ENCODE data around the gene BGLAP.

The BGLAP gene

DNA sequence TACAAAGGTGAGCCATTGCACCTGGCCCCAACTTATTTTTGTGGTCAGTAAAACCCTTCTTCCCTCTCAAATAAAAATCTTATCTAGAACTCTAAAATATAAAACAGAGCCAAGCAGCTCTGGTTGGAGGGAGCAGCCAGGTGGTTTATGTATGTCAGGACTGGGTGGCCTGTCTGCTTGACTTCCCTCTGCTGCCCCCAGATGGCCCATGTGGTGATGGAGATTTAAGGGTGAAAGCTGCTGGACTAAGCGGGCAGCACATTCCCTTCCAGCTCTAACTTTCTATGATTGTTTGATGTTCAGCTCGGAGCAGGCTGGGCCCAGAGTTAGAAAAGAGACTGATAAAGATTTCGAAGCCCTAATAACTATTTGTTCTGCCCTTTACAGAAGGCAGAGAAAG is 17.8 kb downstream of the BGLAP start:
- DNase-seq, result no peak

DNA sequence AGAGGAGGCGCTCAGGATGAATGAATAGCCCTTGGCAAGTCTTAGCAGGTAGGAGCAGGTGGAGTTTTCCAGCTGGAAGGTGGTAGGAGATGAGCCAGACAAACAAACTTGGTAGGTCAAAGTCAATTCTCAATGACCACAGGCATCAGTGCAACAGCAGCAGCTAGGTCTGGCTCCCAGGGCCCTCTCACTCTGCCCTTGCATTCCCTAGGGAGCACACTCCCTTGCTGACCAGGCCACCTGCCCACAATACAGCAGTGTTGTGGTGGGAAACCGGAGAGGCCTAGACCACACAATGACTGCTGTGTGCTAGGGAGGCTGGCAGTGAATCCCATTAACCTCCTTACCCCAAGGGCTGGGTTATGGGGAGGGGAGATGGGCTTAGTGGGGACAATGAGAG is 18.9 kb downstream of the BGLAP start:
- no peak for DNase-seq

- DNase-seq, result no peak
Observed at GRCh38 chr1:156262461-156263287, 20.7 kb downstream of the BGLAP start.

DNA sequence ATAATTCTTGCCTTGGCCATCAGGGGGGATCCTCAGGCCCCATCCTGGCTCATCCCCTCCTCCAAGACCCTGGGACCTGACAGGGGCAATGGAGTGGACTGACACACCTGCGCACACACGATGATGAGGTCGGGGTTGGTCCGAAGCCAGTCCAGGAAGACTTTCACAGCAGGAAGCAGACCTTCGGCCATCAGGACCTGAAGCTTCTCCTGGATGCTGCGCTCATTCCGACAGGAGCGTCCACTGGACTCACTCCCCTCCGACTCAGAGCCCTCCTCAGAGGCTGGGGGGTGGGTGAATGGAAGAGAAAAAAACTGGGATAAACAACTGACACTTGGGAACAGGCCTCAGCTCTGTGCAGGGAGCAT is 21.3 kb downstream of the BGLAP start:
- no peak for DNase-seq

DNA sequence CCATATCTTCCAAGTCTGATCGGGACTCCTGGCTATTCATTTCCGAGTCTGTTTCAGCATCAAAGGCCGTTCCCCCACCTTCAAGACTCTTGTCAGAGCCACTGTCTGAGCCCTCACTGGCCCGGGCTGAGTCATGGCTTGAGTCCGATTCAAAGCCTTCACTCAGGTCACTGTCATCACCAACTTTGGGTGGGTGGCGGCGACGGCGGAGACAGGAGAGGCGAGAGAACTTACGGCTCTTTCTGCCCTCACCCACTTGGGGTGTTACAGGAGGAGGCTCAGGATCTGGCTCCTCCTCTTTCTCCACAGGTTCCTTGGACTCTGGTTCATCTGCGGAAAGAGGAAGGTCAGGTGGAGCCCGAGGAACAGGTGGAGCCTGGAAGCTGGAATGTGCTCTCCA is 24.1 kb downstream of the BGLAP start:
- no peak for DNase-seq

DNA sequence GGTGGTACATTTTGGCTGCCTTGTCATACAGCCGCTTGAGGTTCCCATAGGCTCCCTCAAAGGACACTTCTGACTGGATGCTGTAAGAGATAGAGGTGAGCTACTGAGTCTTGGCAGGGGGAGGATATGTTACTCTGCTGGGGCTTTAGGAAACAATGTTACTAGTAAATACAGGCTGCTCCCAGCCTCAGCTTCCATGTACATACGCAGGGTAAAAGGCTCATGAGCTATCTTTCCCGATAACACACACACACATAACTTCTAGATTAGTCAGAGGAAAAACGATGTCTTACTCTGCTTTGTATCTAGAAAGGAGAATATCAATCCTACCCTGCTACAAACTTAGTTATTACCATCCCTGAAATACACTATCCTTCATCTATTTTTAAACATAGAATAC is 26.4 kb downstream of the BGLAP start:
- no peak for DNase-seq

GRCh38 chr1:156270314-156270713 is 28.3 kb downstream of the BGLAP start:
- no peak for DNase-seq

- DNase-seq, result no peak
Observed at GRCh38 chr1:156276532-156276931, 34.5 kb downstream of the BGLAP start.

DNA sequence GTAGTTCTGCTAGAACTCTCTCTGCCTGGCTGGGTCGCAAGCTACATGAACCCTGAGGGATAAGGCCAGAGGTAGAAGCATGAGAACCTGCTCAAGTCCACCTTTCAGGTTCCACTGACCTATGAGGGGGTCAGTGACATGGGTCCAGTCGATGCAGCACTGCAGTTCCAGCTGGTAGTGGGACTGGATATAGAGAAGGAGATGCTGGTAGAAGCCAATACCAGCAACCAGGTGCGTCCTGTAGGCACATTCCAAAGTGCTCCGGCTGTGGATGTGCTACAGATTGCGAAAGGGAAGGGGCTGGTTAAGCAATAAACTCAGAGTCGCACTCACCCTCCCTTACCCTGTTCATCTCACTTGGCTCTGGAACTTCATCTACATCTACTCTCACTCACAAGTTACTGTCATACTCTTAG is 35.0 kb downstream of the BGLAP start:
- DNase-seq, result no peak

DNA sequence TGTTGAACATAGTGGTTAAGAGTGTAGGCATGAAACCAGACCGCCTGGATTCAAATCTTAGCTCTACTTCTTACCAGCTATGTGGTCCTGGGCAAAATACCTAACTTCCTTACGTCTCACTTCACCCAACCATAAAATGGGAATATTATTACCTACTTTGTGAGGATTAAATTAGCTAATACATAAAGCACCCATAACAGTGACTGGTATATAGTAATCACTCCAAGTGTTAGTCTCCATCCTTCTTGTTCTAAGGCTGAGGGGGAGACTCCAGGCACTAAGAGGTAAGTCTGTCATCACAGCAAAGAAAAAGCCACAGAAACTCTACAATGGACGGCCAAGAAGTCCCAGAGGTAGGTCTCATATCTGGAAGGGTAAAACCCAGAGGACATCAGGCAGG is 37.9 kb downstream of the BGLAP start:
- no peak for DNase-seq

DNA sequence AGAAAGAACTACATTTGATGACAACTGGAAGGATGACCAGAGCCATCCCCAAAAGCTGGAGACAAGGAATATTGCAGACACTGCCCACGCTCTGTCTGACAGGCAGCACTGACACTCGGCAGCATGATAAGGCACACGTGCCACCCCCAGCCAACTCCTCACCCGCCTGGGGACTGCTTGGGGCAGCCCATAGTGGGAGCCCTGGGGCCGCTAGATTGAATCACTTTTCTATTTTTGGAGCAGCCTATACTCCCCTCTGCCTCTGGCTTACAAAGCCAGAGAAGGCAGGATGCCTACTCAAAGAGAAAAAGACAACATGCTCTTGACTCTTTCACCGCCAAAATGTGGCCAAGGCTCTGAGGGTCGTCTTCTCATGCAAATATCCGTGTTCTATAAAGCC is 39.3 kb downstream of the BGLAP start:
- DNase-seq, result no peak

DNA sequence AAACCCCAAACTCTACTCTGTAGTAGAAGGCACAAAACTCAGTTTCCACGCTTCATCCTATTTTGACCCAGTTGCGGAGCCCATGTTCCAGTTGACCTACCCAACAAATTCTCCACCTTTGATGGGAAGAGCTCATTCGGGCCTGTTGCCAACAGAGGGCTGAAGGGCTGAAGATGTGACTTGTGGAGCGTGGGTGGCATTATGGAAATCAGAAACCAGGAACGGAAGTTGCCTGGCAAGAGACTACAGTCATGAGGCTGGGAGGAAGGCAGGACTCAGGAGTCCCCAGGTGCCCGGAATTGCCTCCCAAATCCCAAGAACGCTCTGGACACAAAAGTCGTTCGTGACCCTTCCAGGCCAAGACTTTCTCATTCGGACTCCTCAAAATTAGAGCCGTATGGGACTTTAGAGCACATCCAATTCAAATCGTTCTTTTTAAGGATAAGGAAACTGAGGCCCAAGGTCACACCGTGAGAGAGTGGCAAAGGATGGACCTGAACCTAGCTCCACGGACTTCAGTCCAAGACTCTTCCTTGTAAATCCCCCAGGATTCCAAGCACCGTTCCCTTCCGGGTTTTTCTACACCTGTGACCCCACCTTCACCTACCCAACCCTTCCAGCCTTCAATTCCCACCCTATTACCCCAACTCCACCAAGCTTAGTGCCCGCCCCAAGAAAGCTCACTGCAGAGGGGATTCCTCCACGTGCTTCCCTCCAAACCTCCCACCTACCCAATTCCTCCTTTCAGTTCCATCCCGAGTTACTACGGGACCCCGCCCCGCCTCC is 39.9 kb downstream of the BGLAP start:
- no peak for DNase-seq

GRCh38 chr1:156282479-156283222 is 40.7 kb downstream of the BGLAP start, which contains the start of gene SMG5:
Gene SMG5, minus strand, starts transcription at chr1:156282825. Its CDS starts 145 bp downstream, at chr1:156282680.
- DNase-seq, result peak; percentile 93

GRCh38 chr1:156283521-156283920 is 41.5 kb downstream of the BGLAP start:
- no peak for DNase-seq

DNA sequence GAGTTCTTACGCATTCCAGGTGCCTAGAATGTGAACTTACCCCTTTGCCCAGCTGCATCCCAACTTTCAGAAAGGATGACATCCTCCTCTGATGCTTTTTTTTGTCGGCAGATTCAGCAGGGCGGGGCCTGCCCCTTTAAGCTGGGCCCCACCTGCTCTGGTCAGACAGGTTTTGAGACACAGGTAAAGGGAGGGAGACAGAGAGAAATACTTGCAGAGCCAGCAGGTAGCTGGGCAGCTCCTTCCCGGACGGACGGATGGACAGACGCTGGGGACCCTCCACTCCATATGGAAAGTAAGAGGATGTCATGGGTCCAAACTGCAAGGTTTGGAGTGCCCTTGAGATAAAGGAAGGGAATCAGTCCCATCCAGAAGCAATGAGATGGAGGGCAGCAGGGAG is 42.1 kb downstream of the BGLAP start, which contains the start of gene TMEM79:
TSS of gene TMEM79 (plus strand) at position 214 of the 400 bp plus-strand sequence. CDS start 902 bp downstream, outside the sequence.
- no peak for DNase-seq

DNA sequence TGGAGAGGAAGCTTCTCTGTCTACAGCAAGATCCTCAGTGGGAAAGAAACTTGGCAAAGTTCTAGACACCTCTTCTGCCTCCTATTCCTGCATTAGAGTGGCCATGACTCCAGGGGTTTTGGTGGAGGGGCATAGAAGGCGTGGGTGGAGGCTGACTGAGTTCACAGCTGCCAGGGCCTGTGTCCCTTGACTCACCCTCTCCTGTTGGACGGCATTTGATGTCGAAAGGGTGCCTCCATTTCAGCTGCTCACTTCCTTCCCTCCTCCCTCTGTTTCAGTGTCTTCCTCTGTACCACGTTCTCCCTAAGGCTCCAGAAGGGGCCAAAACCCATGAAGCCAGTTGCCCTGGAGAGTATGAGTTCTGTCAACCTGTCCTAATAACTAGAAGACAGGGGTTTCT is 42.8 kb downstream of the BGLAP start:
- no peak for DNase-seq

- no peak for DNase-seq
Observed at GRCh38 chr1:156285437-156285836, 43.5 kb downstream of the BGLAP start.

- DNase-seq, result no peak
Observed at GRCh38 chr1:156286061-156286460, 44.1 kb downstream of the BGLAP start.

GRCh38 chr1:156289857-156290256 is 47.9 kb downstream of the BGLAP start:
- no peak for DNase-seq

DNA sequence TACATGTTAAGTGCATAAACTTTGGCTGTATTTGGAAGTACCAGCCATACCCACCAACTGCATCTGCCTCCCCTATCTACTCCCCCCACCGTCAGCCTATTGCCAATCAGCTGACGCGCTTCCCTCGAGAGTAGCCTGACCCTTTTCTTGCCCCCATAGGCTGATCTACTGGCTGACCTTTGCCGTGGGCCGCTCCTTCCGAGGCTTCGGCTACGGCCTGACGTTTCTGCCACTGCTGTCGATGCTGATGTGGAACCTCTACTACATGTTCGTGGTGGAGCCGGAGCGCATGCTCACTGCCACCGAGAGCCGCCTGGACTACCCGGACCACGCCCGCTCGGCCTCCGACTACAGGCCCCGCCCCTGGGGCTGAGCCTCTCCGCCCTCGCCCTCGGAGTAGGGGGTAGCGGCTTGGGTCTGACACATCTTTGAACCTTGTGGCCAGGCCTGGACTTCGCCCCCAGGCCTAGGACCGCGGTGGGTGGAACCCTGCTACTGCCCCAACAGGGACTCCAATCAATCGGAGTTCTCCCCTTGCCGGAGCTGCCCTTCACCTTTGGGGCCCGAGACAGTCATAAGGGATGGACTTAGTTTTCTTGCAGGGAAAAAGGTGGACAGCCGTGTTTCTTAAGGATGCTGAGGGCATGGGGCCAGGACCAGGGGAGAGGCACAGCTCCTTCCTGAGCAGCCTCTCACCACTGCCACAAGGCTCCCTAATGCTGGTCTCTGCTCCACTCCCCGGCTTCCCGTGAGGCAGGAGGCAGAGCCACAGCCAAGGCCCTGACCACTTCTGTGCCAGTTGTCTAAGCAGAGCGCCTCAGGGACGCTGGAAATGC is 49.5 kb downstream of the BGLAP start:
- DNase-seq, result no peak

Data from activated T-cell treated with anti-CD3 and anti-CD28 coated beads, Interleukin-2, amount 50 U/mL, for 1 hour (primary cell).